Kidney (tissue), 14 donors: ENCODE data around the gene ZNHIT6. TPM values are rescaled to one million over a fixed set of nuclear protein-coding genes. Genes with fewer than 3 reads are reported as not detected.
A peak's percentile ranks its signal among the peaks of the same experiment; 100 is the strongest.

Experiments
- DNase-seq, 5 donors: peaks; one replicate each; pipeline ENCODE4 v3.0.0-alpha.2; 2013 to 2020
- FAIRE-seq: peaks from 2 replicates; lab custom pipeline; 2012; peaks lifted over from hg19 to GRCh38; lab: Jason Lieb, UNC
- H3K27ac ChIP-seq, 2 donors: one replicate each; pipeline ENCODE4 v1.7.0; 2013; ENCODE audit warnings: low read depth in 2 of 2, low read length in 2 of 2, inconsistent platforms in 1 of 2
- H3K27me3 ChIP-seq: one replicate; pipeline ENCODE4 v1.7.1; 2013; ENCODE audit warnings: low read length, inconsistent platforms; ENCODE audit not compliant: control insufficient read depth, insufficient read depth
- H3K36me3 ChIP-seq, 3 donors: one replicate each; pipeline versions ENCODE4 v1.7.0 to v1.7.1; 2013; ENCODE audit warnings: low read length in 3 of 3, control low read depth in 1 of 3, inconsistent platforms in 1 of 3; ENCODE audit not compliant: insufficient read depth in 3 of 3, control insufficient read depth in 2 of 3
- H3K4me1 ChIP-seq, 3 donors: one replicate each; pipeline versions ENCODE4 v1.7.0 to v1.7.1; 2013; ENCODE audit warnings: low read length in 3 of 3, inconsistent platforms in 1 of 3, low read depth in 1 of 3; ENCODE audit not compliant: control insufficient read depth in 2 of 3, insufficient read depth in 2 of 3
- H3K4me3 ChIP-seq, 3 donors: one replicate each; pipeline versions ENCODE4 v1.7.0 to v1.8.1; 2013; ENCODE audit warnings: low read length in 3 of 3, control low read depth in 1 of 3, inconsistent platforms in 1 of 3
- H3K9ac ChIP-seq, 3 donors: one replicate each; pipeline versions ENCODE4 v1.7.0 to v1.7.1; 2013; ENCODE audit warnings: low read length in 3 of 3, control low read depth in 1 of 3, inconsistent platforms in 1 of 3
- H3K9me3 ChIP-seq, 3 donors: one replicate each; pipeline versions ENCODE4 v1.7.0 to v1.7.1; 2013; ENCODE audit warnings: low read length in 3 of 3, control low read depth in 1 of 3, inconsistent platforms in 1 of 3; ENCODE audit not compliant: control insufficient read depth in 2 of 3, insufficient read depth in 1 of 3
- CTCF ChIP-seq: IDR thresholded peaks from 3 replicates; pipeline ENCODE4 v1.5.1; 2012; ENCODE audit warnings: mild to moderate bottlenecking, moderate library complexity, borderline replicate concordance; ENCODE audit not compliant: insufficient read depth; ENCODE audit errors: extremely low read depth
- intact Hi-C: fragments of 100-400 bp; cut with DNase I; formaldehyde crosslinking; loops from one replicate; pipeline ENCODE4 v1.11.1; 2022
- polyA plus RNA-seq: library from polyadenylated mRNA; stranded (reverse); fragments of 350-450 nt; fragmentation: Illumina TruSeq; extraction: RNeasy Lipid Tissue Mini Kit (QIAGEN cat#74804); gene quantifications from one replicate; pipeline ENCODE4 v1.2.3, GENCODE V29; 2014; ENCODE audit warnings: low read depth, low replicate concordance; ENCODE audit not compliant: insufficient read depth
- total RNA-seq: library from RNA; stranded (reverse); fragmentation: NEBNext Ultra II Directional; extraction: Animal tissue kit (Norgen Biotek cat#: 25700); gene quantifications from one replicate; pipeline ENCODE4 v1.2.1, GENCODE V29; 2021
- donor health status: control.
- donor health status: control.
- donor health status: control.
- donor health status: control.
- donor health status: control.
- donor health status: DM: yes; HTN: yes; CAD: no.
- donor health status: Normal renal cell carcinoma (clear cell type).

ZNHIT6 gene
- total and polyA plus RNA-seq, 2 donors from 2014 or later, result 5.8 to 17.5 TPM

- Histone ChIP-seq H3K27ac (no peak overlapping the region), H3K9ac (no peak overlapping the region), H3K27me3 (no peaks in the 10 kb centered on the region), H3K36me3 (peaks cover 3 to 4% (median 3%) of the 10 kb centered on the region in 3 donors), H3K4me1 (no peaks in the 10 kb centered on the region), H3K4me3 (no peak overlapping the region), H3K9me3 (no peaks in the 10 kb centered on the region)
- DNase-seq (no peak), FAIRE-seq (no peak)
- no peak for TF ChIP-seq CTCF
- intact Hi-C loops, result no loop called here
Measured at GRCh38 chr1:85665932-85666331, 42.3 kb downstream of the ZNHIT6 start.

GRCh38 chr1:85663382-85663781 is 44.9 kb downstream of the ZNHIT6 start:
- Histone ChIP-seq H3K4me1 (no peaks in the 10 kb centered on the region), H3K9ac (no peak overlapping the region), H3K36me3 (no peaks in the 10 kb centered on the region), H3K4me3 (no peak overlapping the region), H3K9me3 (no peaks in the 10 kb centered on the region), H3K27ac (no peak overlapping the region), H3K27me3 (no peaks in the 10 kb centered on the region)
- TF ChIP-seq CTCF, result no peak
- DNase-seq, result no peak
- intact Hi-C loops, result no loop called here
- no peak for FAIRE-seq

- FAIRE-seq (no peak), DNase-seq (peak in 1 of 5 donors; percentile 32)
- H3K4me1 ChIP-seq, result no peaks in the 10 kb centered on the region
- no peak overlapping the region for H3K27ac ChIP-seq
- no peaks in the 10 kb centered on the region for H3K9me3 ChIP-seq
- H3K4me3 ChIP-seq, result no peak overlapping the region
- no peaks in the 10 kb centered on the region for H3K27me3 ChIP-seq
- intact Hi-C loops, result no loop called here
- no peak overlapping the region for H3K9ac ChIP-seq
- TF ChIP-seq CTCF, result no peak
- H3K36me3 ChIP-seq, result no peaks in the 10 kb centered on the region
Measured at GRCh38 chr1:85661767-85662166, 46.5 kb downstream of the ZNHIT6 start.

GRCh38 chr1:85660541-85660940 is 47.7 kb downstream of the ZNHIT6 start:
- Histone ChIP-seq H3K27me3 (no peaks in the 10 kb centered on the region), H3K9me3 (no peaks in the 10 kb centered on the region)

More at GRCh38 chr1:85660541-85660940, 47.7 kb downstream of the ZNHIT6 start:
- TF ChIP-seq CTCF, result no peak
- DNase-seq (peak in 2 of 5 donors; percentile 10 to 13), FAIRE-seq (peak; percentile 23)
- H3K9ac ChIP-seq, result no peak overlapping the region
- intact Hi-C loops, result no loop called here
- H3K27ac ChIP-seq, result no peak overlapping the region
- H3K4me1 ChIP-seq, result no peaks in the 10 kb centered on the region
- H3K36me3 ChIP-seq, result no peaks in the 10 kb centered on the region
- H3K4me3 ChIP-seq, result no peak overlapping the region
